A673 (cell line): ENCODE results near the gene IVNS1ABP. TPM values are rescaled to one million over a fixed set of nuclear protein-coding genes. Genes with fewer than 3 reads are reported as not detected.

Experiments used
- BruUV-seq: library from RNA; stranded (reverse); fragments of 400-500 nt; replicated peaks from 2 replicates; lab custom pipeline; 2021; lab: Mats Ljungman, UMichigan
- CTCF ChIA-PET: fragments of 300-600 bp; sonication (Branson Sonifier 250); formaldehyde crosslinking; loops from one replicate; lab custom pipeline; 2022; ENCODE audit warnings: antibody characterized with exemption; lab: Charles Lee
- POLR2A ChIA-PET: fragments of 300-600 bp; sonication (Branson Sonifier 250); formaldehyde crosslinking; loops from one replicate; lab custom pipeline; 2022; ENCODE audit warnings: antibody characterized with exemption; ENCODE audit not compliant: low non-redundant PET; lab: Charles Lee
- DNase-seq: peaks from one replicate; pipeline ENCODE4 v3.0.0-alpha.2; 2015; ENCODE audit warnings: low spot score
- H3K27ac ChIP-seq: fragments of 200-600 bp; sonication (generic); 2 replicates; pipeline ENCODE4 v1.5.1; 2016; ENCODE audit warnings: mixed run types, low read depth, mild to moderate bottlenecking, mixed read lengths, antibody characterized with exemption, low read length; ENCODE audit not compliant: poor library complexity, severe bottlenecking
- H3K27me3 ChIP-seq: fragments of 200-600 bp; sonication (generic); replicated peaks from 2 replicates; pipeline ENCODE4 v1.6.1; 2017; ENCODE audit warnings: mixed run types, low read depth, mild to moderate bottlenecking, mixed read lengths, antibody characterized with exemption, low read length; ENCODE audit not compliant: insufficient read depth, poor library complexity
- H3K36me3 ChIP-seq: fragments of 200-600 bp; sonication (generic); 2 replicates; pipeline ENCODE4 v1.6.1; 2016; ENCODE audit warnings: mixed run types, mild to moderate bottlenecking, mixed read lengths, antibody characterized with exemption, low read length; ENCODE audit not compliant: insufficient read depth, poor library complexity, severe bottlenecking
- H3K4me1 ChIP-seq: fragments of 200-600 bp; sonication (generic); 2 replicates; pipeline ENCODE4 v1.6.1; 2017; ENCODE audit warnings: mixed run types, mild to moderate bottlenecking, mixed read lengths, antibody characterized with exemption, low read length; ENCODE audit not compliant: insufficient read depth, poor library complexity, severe bottlenecking
- H3K4me3 ChIP-seq: fragments of 200-600 bp; sonication (generic); 2 replicates; pipeline ENCODE4 v1.5.1; 2016; ENCODE audit warnings: low read depth, mixed run types, mild to moderate bottlenecking, mixed read lengths, low read length; ENCODE audit not compliant: poor library complexity, severe bottlenecking
- H3K9me3 ChIP-seq: fragments of 200-600 bp; sonication (generic); 2 replicates; pipeline ENCODE4 v1.6.1; 2016; ENCODE audit warnings: mixed run types, low read depth, mild to moderate bottlenecking, mixed read lengths, antibody characterized with exemption, low read length; ENCODE audit not compliant: poor library complexity, severe bottlenecking
- CTCF ChIP-seq: fragments of 300-800, 200-600 bp; sonication (generic); conservative IDR thresholded peaks from 2 replicates; pipeline ENCODE4 v1.5.1; 2017; ENCODE audit warnings: low read depth, mild to moderate bottlenecking, antibody characterized with exemption, low read length, moderate library complexity, mixed read lengths
- EZH2 ChIP-seq: fragments of 200-600 bp; sonication (generic); IDR thresholded peaks from 2 replicates; pipeline ENCODE4 v1.6.1; 2017; ENCODE audit warnings: borderline replicate concordance, low read depth, mild to moderate bottlenecking, mixed read lengths, antibody characterized with exemption, low read length; ENCODE audit not compliant: poor library complexity, severe bottlenecking
- intact Hi-C: fragments of 100-400 bp; cut with micrococcal nuclease; formaldehyde crosslinking; loops from one replicate; pipeline ENCODE4 v1.10.0; 2022; ENCODE audit not compliant: unreplicated experiment
- total RNA-seq: library from RNA; stranded (reverse); gene quantifications from 2 replicates; pipeline ENCODE4 v1.2.3, GENCODE V29; 2021

IVNS1ABP gene
- total RNA-seq, 1 experiment from 2014 or later: 221 TPM

GRCh38 chr1:185295091-185295490 is 22.0 kb downstream of the IVNS1ABP start:
- Histone ChIP-seq H3K9me3 (no peaks in the 10 kb centered on the region), H3K27ac (no peak overlapping the region), H3K27me3 (no peaks in the 10 kb centered on the region), H3K36me3 (peaks cover 60% of the 10 kb centered on the region), H3K4me1 (no peaks in the 10 kb centered on the region), H3K4me3 (no peak overlapping the region)
- no peak for TF ChIP-seq EZH2
- TF ChIP-seq CTCF: no peak
- intact Hi-C loops: no loop called here
- no peak for DNase-seq
- no TSS peak for BruUV-seq
- ChIA-PET POLR2A (no interaction called here), CTCF (no interaction called here)

- POLR2A ChIA-PET: no interaction called here
- H3K4me3 ChIP-seq: no peak overlapping the region
- CTCF ChIA-PET: no interaction called here
- no peak for DNase-seq
- no TSS peak for BruUV-seq
- no peaks in the 10 kb centered on the region for H3K9me3 ChIP-seq
- H3K4me1 ChIP-seq: no peaks in the 10 kb centered on the region
- peaks cover 50% of the 10 kb centered on the region for H3K36me3 ChIP-seq
- TF ChIP-seq EZH2: no peak
- TF ChIP-seq CTCF: no peak
- no peaks in the 10 kb centered on the region for H3K27me3 ChIP-seq
- no peak overlapping the region for H3K27ac ChIP-seq
- intact Hi-C loops: no loop called here
Measured at GRCh38 chr1:185293967-185294542, 23.0 kb downstream of the IVNS1ABP start.

- intact Hi-C loops: no loop called here
- CTCF ChIA-PET: no interaction called here
- Histone ChIP-seq H3K36me3 (peaks cover 31% of the 10 kb centered on the region), H3K4me3 (no peak overlapping the region), H3K27ac (no peak overlapping the region), H3K9me3 (no peaks in the 10 kb centered on the region), H3K4me1 (no peaks in the 10 kb centered on the region), H3K27me3 (no peaks in the 10 kb centered on the region)
- POLR2A ChIA-PET: no interaction called here
- no peak for DNase-seq
- TF ChIP-seq CTCF (no peak), EZH2 (no peak)
- no TSS peak for BruUV-seq
Measured at GRCh38 chr1:185292237-185292636, 24.8 kb downstream of the IVNS1ABP start.
